Measurements from ENCODE around the gene TTC39A.

GRCh38 chr1:51349862-51350261, 19.5 kb upstream of the TTC39A start:
- TF ChIP-seq, protein P1, sequence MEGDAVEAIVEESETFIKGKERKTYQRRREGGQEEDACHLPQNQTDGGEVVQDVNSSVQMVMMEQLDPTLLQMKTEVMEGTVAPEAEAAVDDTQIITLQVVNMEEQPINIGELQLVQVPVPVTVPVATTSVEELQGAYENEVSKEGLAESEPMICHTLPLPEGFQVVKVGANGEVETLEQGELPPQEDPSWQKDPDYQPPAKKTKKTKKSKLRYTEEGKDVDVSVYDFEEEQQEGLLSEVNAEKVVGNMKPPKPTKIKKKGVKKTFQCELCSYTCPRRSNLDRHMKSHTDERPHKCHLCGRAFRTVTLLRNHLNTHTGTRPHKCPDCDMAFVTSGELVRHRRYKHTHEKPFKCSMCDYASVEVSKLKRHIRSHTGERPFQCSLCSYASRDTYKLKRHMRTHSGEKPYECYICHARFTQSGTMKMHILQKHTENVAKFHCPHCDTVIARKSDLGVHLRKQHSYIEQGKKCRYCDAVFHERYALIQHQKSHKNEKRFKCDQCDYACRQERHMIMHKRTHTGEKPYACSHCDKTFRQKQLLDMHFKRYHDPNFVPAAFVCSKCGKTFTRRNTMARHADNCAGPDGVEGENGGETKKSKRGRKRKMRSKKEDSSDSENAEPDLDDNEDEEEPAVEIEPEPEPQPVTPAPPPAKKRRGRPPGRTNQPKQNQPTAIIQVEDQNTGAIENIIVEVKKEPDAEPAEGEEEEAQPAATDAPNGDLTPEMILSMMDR (conservative IDR thresholded peaks at IDR 0.05 in 1 of 2, IDR thresholded peaks at IDR 0.05 in 1 of 2; ENCODE audit: low read depth in 1 of 2, low read length in 2 of 2) = no peak
- TF ChIP-seq EZH2 (IDR thresholded peaks at IDR 0.05; ENCODE audit: low read length, missing control alignments) = no peak
